ENCODE data around the gene CHAD.

CHAD gene

DNA sequence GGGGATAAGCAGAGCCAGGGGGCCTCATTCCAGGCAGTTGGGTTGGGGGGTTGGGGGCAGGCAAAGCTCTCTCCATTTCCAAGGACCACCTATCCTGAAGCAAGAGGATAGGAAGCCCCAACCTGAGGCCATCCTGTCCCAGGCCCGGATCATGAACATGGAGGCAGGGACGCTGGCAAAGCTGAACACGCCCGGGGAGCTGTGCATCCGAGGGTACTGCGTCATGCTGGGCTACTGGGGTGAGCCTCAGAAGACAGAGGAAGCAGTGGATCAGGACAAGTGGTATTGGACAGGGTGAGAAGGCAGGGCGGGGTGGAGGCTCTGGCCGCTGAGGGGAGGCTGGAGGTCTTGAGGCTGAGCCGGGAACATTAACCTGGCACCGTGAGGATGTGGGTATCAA, 3.6 kb upstream of the CHAD start:
- DNase-seq: no peak

GRCh38 chr17:50471009-50471905, 2.6 kb upstream of the CHAD start:
- no peak for DNase-seq

GRCh38 chr17:50470426-50470825, 1.7 kb upstream of the CHAD start:
- DNase-seq: no peak

DNA sequence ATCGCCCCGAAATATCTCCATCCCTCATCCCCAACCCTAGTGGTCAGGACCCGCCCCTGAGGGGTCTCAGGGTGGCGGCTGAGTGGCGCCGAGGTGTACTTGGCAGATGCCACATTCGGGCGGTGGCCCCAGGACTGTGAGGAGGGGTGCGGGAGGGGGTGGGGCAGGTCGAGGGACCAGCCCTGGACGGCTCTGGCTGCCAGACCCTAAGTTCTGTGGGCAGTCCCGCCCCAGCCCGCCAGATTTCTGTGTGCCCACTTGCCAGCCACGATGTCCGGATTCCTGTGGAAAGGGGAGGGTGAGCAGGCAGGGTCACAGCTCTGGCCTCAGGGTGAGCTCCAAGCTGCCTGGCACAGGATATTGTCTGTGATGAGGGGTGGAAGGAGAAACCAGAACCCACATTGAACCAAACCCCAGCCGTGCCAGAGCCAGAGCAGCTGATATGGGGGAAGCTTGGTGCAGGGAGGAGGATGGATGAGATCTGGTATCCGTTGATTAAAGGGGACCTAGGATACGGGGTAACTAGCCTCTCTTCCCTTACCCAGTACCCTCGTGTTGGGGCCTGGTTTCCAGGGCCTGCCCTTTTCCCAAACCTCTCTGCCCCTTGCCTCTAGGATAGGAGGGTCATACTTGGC, 1.1 kb upstream of the CHAD start:
- no peak for DNase-seq

- DNase-seq: no peak
Measured at GRCh38 chr17:50469208-50469605, 527 bp upstream of the CHAD start.

DNA sequence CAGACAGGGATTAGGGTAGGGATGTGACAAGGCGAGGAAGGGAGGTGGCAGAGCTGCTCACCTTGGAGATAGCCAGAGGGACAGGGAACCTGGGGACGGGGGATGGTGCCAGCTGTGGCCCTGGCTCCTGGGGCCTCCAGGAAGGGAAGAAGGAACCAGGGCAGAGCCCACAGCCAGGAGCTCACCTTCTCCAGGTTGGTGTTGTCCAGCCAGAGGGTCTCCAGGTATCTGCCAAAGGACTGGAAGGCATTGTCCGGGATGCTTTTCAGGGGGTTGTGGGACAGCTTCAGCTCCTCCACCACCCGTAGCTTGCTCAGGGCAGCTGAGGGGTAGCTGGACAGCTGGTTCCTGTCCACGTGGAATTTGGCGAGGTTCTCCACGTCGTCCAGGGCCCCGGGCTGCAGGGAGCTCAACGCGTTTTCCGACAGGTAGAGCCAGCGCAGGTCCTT, 801 bp downstream of the CHAD start:
- DNase-seq: no peak

DNA sequence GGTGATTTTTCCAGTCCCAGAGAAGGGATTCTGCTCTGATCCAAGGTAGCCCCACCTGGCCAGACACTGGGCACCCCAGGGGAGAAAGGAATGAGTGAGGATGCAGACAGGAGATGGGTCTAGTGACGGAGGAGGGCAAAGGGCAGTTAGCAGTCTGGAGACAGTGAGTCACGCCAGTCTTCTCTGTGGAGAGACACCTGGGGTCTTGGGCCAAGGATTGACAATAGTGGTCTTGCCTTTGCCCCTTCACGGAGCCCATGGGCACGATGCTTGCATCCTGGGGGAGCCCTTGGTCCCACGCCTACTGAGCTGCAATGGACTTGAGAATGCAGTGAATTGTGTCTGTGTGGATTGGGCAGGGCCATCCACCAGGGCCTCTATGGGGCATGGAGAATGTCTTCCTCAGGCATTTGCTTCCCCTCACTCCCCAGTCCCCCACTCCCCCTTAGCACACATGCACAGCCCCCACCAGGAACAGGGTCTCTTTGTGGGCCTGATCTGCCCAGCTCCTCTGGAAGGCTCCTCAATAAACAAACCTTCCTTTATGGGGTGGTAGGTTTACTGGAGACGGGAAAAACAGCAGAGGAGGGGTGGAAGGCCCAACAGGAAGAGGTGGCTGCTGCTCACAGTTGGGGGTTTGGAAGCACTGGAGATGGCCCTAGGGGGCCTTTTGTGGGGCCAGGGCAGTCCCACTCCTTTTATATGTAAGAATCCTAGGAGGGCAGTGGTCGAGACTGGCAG, 1.4 kb downstream of the CHAD start:
- DNase-seq: no peak

GRCh38 chr17:50466371-50467113, 2.1 kb downstream of the CHAD start:
- no peak for DNase-seq

DNA sequence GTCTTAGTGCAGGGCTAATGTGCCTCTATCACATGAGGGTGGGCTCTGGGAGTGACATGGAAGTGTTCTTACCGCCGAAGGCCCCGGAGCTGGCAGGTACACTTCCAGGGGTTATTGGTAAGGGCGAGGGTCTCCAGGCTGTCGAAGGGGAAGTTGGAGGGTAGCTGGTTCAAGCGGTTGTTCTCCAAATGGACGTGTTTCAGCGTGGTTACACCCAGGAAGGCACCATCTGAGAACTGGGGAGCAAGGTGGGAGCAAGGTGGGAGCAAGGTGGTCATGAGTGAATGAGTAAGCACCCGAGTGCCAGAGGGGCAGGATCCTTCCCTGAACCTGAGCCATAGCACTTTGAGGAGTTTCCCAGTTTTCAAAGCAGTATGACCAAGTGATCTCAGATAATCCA, 3.0 kb downstream of the CHAD start:
- no peak for DNase-seq

DNA sequence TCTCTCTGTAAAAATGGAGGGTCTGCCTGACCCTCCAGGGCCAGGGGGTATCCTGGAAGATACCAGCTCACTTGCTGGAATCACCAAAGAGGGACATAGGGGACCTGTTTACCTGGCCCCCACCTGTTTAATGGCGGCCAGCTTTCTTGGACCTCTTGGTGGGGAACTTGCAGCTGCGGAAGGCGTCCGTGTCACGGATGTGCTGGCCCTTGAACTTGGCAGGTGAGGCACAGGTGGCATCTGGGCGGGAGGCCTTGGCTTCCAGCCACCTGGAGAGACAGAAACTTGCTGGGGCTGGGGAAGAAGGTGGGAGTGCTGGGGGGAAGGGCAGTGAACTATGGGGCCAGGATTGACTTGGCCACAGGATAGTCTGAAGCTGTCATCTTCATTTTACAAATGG, 3.5 kb downstream of the CHAD start:
- DNase-seq: no peak

- no peak for DNase-seq
Measured at GRCh38 chr17:50464736-50465135, 3.9 kb downstream of the CHAD start.

- DNase-seq: no peak
Measured at GRCh38 chr17:50464121-50464520, 4.6 kb downstream of the CHAD start.

DNA sequence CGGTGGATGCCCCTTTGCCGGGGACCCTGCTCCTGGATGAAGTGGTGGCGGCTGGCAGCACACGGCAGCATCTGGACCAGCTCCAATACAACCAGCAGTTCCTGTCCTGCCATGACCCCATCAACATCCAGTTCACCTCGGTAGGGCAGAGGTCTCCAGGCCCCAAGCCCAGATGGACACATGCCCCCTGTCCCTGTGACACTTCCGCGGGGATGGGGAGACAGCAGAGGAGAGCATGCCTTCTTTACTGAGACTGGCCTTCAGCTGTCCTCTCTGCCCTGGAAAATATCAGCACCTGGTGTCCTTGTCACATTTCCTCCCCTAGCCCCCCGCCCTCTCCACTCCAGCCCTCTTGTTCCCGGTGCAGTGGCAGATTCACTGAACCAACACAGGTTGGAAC, 6.2 kb downstream of the CHAD start:
- no peak for DNase-seq

GRCh38 chr17:50461550-50462132, 7.0 kb downstream of the CHAD start:
- DNase-seq: no peak

DNA sequence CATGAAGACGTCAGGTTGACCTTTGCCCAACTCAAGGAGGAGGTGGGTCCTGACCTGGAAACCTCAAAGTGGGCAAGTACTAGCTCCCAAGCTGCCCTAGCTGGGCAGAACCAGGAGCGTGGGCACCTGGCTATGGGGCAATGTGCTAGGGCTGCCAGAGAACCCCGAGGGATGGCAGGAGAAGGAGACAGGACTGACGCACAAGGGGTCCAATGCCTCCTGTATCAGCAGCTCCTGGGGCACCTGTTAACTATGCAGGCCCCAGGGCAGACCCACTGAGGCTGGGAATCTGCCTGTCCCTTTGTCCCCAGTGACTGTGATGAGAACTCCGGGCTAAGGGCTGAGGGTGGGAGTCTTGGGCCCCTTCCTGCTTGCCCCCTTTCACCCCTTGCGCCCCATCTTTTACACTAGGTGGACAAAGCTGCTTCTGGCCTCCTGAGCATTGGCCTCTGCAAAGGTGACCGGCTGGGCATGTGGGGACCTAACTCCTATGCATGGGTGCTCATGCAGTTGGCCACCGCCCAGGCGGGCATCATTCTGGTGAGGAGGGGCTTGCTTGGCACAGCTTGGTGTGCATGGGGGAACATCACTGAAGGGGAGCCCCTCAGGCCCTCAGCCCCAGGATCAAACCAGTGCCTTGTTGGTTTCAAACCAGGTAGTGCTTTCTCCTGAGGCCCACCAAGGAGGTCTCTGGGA, 7.7 kb downstream of the CHAD start:
- no peak for DNase-seq

DNA sequence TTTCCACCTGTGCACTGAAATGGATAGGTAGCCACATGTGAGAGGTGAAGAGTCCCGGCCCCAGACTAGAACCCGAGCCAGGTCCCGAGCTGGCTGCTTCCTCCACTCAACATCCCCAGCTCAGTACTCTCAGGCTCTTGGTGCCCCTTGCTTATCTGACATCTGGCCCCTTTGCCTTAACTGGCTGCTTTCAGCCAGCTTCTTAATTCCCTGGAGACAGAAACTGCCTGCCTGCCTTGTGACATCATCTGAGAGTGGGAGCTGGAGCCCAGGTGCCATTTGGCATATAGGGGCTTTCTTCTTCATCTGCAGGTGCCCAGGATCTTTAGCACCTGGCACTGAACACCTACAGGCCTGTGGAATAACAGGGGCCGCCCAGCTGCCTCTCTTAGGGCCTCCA, 8.9 kb downstream of the CHAD start:
- no peak for DNase-seq

DNA sequence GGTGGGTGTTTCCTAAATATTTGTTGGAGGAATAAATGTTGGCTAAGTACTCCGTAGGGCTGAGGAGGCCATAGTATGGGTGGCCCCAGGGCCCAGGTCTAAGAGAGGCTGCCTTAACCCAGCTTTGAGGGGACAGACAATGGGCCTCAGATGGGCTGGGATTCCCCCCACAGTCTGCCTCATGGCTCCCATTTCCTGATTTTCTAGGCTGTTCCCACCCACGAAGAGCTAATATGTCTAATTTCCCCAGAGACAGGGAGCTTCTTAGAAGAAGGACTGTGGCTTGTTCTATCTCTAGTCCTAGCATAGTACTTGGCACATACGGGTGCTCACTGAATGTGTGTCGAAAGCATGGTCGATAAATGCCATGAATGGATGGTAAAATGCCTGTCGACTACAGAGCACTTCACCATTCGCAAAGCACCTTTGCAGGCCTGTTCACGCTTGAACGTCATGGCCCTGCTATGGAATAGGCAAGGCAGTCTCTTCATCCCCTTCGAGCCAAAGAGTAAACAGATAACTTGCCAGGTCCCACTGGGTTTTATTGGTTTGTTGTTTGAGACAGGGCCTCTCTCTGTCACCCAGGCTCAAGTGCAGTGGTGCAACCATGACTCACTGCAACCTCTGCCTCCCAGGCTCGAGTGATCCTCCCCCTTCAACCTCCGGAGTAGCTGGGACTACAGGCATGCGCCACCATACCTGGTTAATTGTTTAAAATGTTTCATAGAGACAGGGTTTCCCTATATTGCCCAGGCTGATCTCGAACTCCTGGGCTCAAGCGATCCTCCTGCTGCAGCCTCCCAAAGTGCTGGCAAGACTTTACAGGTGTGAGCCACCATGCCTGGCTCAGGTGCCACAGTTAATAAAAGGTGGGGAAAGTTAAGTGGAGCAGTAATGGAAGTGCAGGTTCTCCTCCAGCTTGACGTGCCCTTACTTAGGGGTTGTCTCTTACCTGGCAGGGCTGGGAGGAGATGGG, 9.7 kb downstream of the CHAD start:
- no peak for DNase-seq

DNA sequence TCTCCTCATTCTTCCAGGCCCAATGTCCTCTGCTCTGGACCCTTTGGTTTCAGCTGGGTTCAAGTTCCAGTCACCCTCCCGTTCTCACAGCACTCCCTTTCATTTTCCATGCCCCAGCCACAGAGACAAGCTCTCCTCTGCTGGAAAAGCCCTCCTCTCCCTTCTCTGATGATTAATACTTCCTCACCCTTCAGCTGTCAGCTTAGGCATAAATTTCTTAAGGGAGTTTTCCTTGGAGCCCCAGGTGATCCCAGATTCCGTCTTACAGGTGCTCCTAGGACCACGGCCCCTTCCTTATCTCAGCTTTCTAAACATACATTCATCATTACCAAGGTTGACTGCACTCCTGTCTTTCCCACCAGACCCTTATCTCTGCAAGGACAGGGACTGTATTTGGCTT, 10.4 kb downstream of the CHAD start:
- DNase-seq: no peak

DNA sequence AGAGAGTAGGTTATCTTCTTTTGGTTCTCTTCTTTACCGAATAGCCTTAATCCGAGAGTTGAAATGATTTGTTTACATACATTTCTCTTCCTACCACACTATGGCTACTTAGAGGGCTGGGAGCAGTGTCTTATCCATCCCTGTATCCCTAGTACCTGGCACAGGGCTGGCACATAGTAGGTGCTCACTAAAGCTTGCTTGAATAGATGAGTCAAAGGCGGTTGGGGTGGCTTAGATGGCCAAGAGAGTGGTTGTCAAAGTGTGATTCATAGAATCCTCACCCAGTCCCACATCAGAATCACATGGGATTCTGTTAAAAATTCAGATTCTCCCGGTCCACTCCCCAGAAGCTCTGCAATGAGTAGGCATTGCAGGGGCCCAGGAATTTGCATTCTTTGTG, 11.1 kb downstream of the CHAD start:
- no peak for DNase-seq

GRCh38 chr17:50453901-50454300, 14.8 kb downstream of the CHAD start:
- no peak for DNase-seq

All from activated gamma-delta T cell treated with Interleukin-2 at 50 U/mL for 16 hours (primary cell).